Measurements from ENCODE around the gene RRBP1.

The RRBP1 gene

GRCh38 chr20:17612992-17613327 is 69.1 kb downstream of the RRBP1 start:
- DNase-seq (ENCODE audit: extremely low read depth, low read depth): no peak
- TF ChIP-seq, protein P1, sequence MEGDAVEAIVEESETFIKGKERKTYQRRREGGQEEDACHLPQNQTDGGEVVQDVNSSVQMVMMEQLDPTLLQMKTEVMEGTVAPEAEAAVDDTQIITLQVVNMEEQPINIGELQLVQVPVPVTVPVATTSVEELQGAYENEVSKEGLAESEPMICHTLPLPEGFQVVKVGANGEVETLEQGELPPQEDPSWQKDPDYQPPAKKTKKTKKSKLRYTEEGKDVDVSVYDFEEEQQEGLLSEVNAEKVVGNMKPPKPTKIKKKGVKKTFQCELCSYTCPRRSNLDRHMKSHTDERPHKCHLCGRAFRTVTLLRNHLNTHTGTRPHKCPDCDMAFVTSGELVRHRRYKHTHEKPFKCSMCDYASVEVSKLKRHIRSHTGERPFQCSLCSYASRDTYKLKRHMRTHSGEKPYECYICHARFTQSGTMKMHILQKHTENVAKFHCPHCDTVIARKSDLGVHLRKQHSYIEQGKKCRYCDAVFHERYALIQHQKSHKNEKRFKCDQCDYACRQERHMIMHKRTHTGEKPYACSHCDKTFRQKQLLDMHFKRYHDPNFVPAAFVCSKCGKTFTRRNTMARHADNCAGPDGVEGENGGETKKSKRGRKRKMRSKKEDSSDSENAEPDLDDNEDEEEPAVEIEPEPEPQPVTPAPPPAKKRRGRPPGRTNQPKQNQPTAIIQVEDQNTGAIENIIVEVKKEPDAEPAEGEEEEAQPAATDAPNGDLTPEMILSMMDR (IDR thresholded peaks at IDR 0.05; ENCODE audit: low read depth, low read length, missing control alignments): no peak
- H3K4me3 ChIP-seq (replicated peaks; ENCODE audit: low read depth, low read length): no peak overlapping the region

GRCh38 chr20:17612287-17612991 is 69.6 kb downstream of the RRBP1 start:
- no peak overlapping the region for H3K4me3 ChIP-seq (replicated peaks; ENCODE audit: low read depth, low read length)
- DNase-seq (ENCODE audit: extremely low read depth, low read depth): no peak
- TF ChIP-seq, protein P1 (IDR thresholded peaks at IDR 0.05; ENCODE audit: low read depth, low read length, missing control alignments): no peak

GRCh38 chr20:17611540-17612286 is 70.3 kb downstream of the RRBP1 start:
- TF ChIP-seq, protein P1 (IDR thresholded peaks at IDR 0.05; ENCODE audit: low read depth, low read length, missing control alignments): no peak
- DNase-seq (ENCODE audit: extremely low read depth, low read depth): no peak
- H3K4me3 ChIP-seq (replicated peaks; ENCODE audit: low read depth, low read length): no peak overlapping the region

- no peak for DNase-seq (ENCODE audit: extremely low read depth, low read depth)
- TF ChIP-seq, protein P1 (IDR thresholded peaks at IDR 0.05; ENCODE audit: low read depth, low read length, missing control alignments): peak; percentile 39
- H3K4me3 ChIP-seq (replicated peaks; ENCODE audit: low read depth, low read length): no peak overlapping the region
These were observed 70.8 kb downstream of the RRBP1 start for GRCh38 chr20:17611290-17611539.

DNA sequence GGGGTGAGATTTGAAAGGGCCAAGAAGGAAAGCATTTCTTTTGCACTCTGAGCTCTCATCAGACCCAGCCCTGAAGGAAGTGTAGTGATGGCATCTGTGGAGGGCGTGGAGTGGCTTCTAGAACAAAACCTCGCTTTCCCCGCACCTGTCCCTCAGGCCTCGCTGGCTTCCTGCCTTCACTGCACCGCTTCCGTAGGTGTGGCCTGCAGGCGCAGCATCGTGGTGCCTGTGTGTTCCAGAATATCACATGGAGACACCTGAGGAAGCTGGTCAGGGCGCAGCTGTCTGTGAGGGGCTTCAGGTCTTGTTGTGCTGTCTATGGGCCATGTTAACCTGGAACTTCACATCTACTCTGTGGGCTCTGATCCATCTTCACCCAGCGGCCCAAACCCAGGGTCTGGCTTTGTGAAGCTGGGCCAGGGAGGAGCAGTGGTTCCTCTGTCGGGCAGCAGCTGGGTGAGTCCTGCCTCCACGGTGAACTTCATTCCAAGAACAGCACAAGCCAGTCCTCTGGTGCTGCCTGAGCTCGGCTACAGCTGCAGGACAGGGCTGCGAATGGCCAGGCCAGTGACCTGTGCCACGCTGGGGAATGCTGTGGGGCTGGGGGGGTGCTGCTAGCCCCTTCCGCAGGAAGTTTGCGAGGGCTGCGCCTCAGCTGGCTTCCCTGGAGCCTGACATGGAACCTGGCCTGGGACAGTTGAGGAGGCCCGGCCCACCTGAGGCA is 71.3 kb downstream of the RRBP1 start:
- H3K4me3 ChIP-seq (replicated peaks; ENCODE audit: low read depth, low read length): no peak overlapping the region
- TF ChIP-seq, protein P1 (IDR thresholded peaks at IDR 0.05; ENCODE audit: low read depth, low read length, missing control alignments): no peak
- DNase-seq (ENCODE audit: extremely low read depth, low read depth): no peak

GRCh38 chr20:17609811-17610377 is 72.1 kb downstream of the RRBP1 start:
- DNase-seq (ENCODE audit: extremely low read depth, low read depth): no peak
- TF ChIP-seq, protein P1 (IDR thresholded peaks at IDR 0.05; ENCODE audit: low read depth, low read length, missing control alignments): no peak
- H3K4me3 ChIP-seq (replicated peaks; ENCODE audit: low read depth, low read length): no peak overlapping the region
